Naive B cell (primary cell): ENCODE results near the gene SARM1. TPM values are rescaled to one million over a fixed set of nuclear protein-coding genes. Genes with fewer than 3 reads are reported as not detected.

Source experiments
- ATAC-seq, 2 donors: fragments of 150-1000 bp; cut with Tn5 transposase; 2 replicates each; pipeline ENCODE4 v1.10.0; 2021; ENCODE audit warnings: low read depth in 2 of 2, mild to moderate bottlenecking in 2 of 2, moderate library complexity in 2 of 2
- DNase-seq: peaks from one replicate; pipeline ENCODE4 v3.0.0; 2022
- H3K27ac Mint-ChIP-seq, 6 donors: one replicate each; pipeline ENCODE4 v1.8.0; 2020 to 2022; ENCODE audit warnings: mild to moderate bottlenecking in 6 of 6, mixed read lengths in 6 of 6, moderate library complexity in 5 of 6, inconsistent platforms in 2 of 6
- H3K27me3 Mint-ChIP-seq, 3 donors: one replicate each; pipeline ENCODE4 v1.8.0; 2021 to 2022; ENCODE audit warnings: mixed read lengths in 3 of 3, mild to moderate bottlenecking in 1 of 3
- H3K36me3 Mint-ChIP-seq, 2 donors: one replicate each; pipeline ENCODE4 v1.8.0; 2020 to 2022; ENCODE audit warnings: mixed read lengths in 2 of 2, inconsistent platforms in 1 of 2, mild to moderate bottlenecking in 1 of 2
- H3K4me1 Mint-ChIP-seq, 3 donors: one replicate each; pipeline ENCODE4 v1.8.0; 2020 to 2022; ENCODE audit warnings: mixed read lengths in 3 of 3, inconsistent platforms in 1 of 3, mild to moderate bottlenecking in 1 of 3, moderate library complexity in 1 of 3
- H3K4me3 Mint-ChIP-seq, 8 donors: one replicate each; pipeline ENCODE4 v1.8.0; 2020 to 2022; ENCODE audit warnings: mild to moderate bottlenecking in 8 of 8, mixed read lengths in 8 of 8, moderate library complexity in 8 of 8, inconsistent platforms in 2 of 8
- H3K9me3 Mint-ChIP-seq, 7 donors: one replicate each; pipeline ENCODE4 v1.8.0; 2020 to 2022; ENCODE audit warnings: mixed read lengths in 7 of 7, mild to moderate bottlenecking in 5 of 7, inconsistent platforms in 2 of 7, moderate library complexity in 1 of 7
- polyA plus RNA-seq, 6 donors: library from polyadenylated mRNA; unstranded; fragments of 300-500 nt; fragmentation: Illumina TruSeq; gene quantifications; one replicate each; pipeline ENCODE4 v1.2.3, GENCODE V29; 2021; ENCODE audit warnings: low read depth in 6 of 6

The SARM1 gene
- polyA plus RNA-seq, 6 donors from 2014 or later: 4.3 to 8.1 (median 7.1) TPM

- Mint-ChIP-seq H3K36me3 (no peaks in the 10 kb centered on the region), H3K9me3 (no peaks in the 10 kb centered on the region), H3K27ac (peak overlapping the region in 1 of 6 donors; percentile 74), H3K4me1 (peaks cover 9 to 18% (median 12%) of the 10 kb centered on the region in 3 donors), H3K27me3 (no peaks in the 10 kb centered on the region), H3K4me3 (no peak overlapping the region)
- ATAC-seq: no peak
- DNase-seq: no peak
Observed at GRCh38 chr17:28367641-28368305, 3.7 kb upstream of the SARM1 start.

GRCh38 chr17:28368306-28368831 is 3.1 kb upstream of the SARM1 start:
- ATAC-seq (no peak), DNase-seq (no peak)
- no peaks in the 10 kb centered on the region for H3K27me3 Mint-ChIP-seq
- peaks cover 10 to 22% (median 18%) of the 10 kb centered on the region in 3 donors for H3K4me1 Mint-ChIP-seq
- no peak overlapping the region for H3K27ac Mint-ChIP-seq
- no peaks in the 10 kb centered on the region for H3K9me3 Mint-ChIP-seq
- H3K4me3 Mint-ChIP-seq: peak overlapping the region in 1 of 8 donors; percentile 76
- no peaks in the 10 kb centered on the region for H3K36me3 Mint-ChIP-seq

DNA sequence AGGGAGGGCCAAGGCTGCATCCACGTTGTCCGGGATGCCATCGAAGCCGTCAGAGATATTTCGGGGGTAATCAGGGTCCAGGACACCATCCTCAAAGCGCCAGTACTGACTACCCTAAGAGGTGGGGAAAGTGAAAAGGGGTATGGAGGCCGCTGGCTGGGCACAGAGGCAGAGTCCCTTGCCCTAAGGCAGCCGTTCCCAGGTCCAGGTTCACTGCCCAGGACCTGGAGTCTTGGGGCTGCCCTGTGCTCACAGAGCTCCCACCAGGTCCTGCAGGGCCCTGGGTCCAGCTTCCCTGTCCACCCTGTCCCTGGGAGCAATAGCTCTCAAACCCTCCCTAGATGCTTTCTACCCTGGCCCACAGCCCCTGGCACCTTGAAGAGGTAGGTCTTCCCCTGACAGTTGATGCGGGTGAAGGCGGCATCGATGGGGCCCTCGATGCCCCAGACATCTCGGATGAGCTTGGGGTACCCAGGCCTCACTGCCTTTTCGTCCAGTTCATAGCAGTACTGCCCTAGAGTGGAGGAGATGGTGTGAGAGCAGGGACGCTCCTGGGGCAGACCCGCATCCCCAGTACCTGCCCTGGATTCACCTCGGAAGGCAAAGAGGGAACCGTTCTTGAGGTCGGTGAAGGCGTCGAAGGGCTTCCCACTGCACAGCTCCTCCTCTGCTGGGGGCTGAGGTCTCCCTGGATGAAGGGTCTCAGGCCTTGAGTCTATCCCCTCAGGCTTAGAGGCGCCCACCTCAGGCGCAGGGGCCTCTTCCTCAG is 2.4 kb upstream of the SARM1 start:
- H3K36me3 Mint-ChIP-seq: no peaks in the 10 kb centered on the region
- peaks cover 13 to 22% (median 18%) of the 10 kb centered on the region in 3 donors for H3K4me1 Mint-ChIP-seq
- no peaks in the 10 kb centered on the region for H3K27me3 Mint-ChIP-seq
- DNase-seq (no peak), ATAC-seq (no peak)
- peak overlapping the region in 2 of 6 donors; percentile 15 to 47 for H3K27ac Mint-ChIP-seq
- H3K9me3 Mint-ChIP-seq: no peaks in the 10 kb centered on the region
- H3K4me3 Mint-ChIP-seq: peak overlapping the region in 3 of 8 donors; percentile 15 to 76 (median 22)

DNA sequence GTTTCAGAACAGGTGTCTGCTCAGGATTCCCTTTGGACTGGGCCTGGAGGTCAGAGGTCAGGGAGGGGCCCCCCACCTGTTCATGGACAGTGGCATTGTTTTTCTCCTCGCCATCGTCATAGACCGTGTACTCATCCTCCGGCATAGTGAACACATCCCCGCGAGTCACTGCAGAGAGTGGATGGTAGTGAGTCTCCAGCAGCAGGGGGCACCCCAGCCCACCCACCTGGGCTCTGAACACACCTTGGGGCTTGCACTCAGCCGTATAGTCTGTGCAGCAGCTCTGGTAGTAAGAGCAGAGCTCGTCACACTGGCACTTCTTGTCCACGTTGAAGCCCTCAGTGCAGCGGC is 1.8 kb upstream of the SARM1 start:
- ATAC-seq (no peak), DNase-seq (no peak)
- no peaks in the 10 kb centered on the region for H3K9me3 Mint-ChIP-seq
- peak overlapping the region in 3 of 8 donors; percentile 64 to 96 (median 76) for H3K4me3 Mint-ChIP-seq
- H3K36me3 Mint-ChIP-seq: no peaks in the 10 kb centered on the region
- H3K27ac Mint-ChIP-seq: peak overlapping the region in 3 of 6 donors; percentile 18 to 72 (median 59)
- no peaks in the 10 kb centered on the region for H3K27me3 Mint-ChIP-seq
- H3K4me1 Mint-ChIP-seq: peaks cover 13 to 22% (median 18%) of the 10 kb centered on the region in 3 donors

- DNase-seq (no peak), ATAC-seq (no peak)
- Mint-ChIP-seq H3K4me1 (peaks cover 13 to 22% (median 19%) of the 10 kb centered on the region in 3 donors), H3K27ac (peak within 1 kb of the TSS; percentile 91 to 98 (median 96)), H3K9me3 (no peaks in the 10 kb centered on the region), H3K27me3 (no peaks in the 10 kb centered on the region), H3K4me3 (peak within 1 kb of the TSS; percentile 76 to 98 (median 96)), H3K36me3 (no peaks in the 10 kb centered on the region)
Observed at GRCh38 chr17:28370035-28370743, 1.3 kb upstream of the SARM1 start, which contains the start of gene VTN. TSS of gene VTN (minus strand) at chr17:28370307. CDS start at chr17:28370203, 104 bp downstream.

DNA sequence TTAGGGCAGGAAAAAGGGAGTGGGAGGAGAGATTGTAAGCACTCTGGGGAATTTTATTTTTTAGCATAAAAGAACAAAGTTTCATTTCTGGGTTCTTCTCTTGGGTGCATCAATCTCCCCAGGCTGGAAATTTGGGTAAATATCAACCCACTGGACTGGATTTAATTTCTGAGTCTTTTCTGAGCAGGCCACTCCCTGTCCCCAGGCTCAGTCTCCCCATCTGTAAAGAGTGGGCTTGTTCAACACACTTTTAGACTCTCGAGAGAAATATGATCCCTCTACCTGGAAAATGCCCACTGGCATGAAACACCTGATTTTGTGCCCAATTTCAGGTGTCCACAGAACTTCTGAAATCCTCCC is 770 bp upstream of the SARM1 start:
- no peaks in the 10 kb centered on the region for H3K27me3 Mint-ChIP-seq
- H3K4me1 Mint-ChIP-seq: peaks cover 13 to 22% (median 19%) of the 10 kb centered on the region in 3 donors
- no peak for ATAC-seq
- peak overlapping the region; percentile 76 to 98 (median 96) for H3K4me3 Mint-ChIP-seq
- H3K36me3 Mint-ChIP-seq: no peaks in the 10 kb centered on the region
- H3K27ac Mint-ChIP-seq: peak overlapping the region in 5 of 6 donors; percentile 27 to 98 (median 95)
- H3K9me3 Mint-ChIP-seq: no peaks in the 10 kb centered on the region
- no peak for DNase-seq

GRCh38 chr17:28372203-28372944 is 880 bp downstream of the SARM1 start:
- H3K27ac Mint-ChIP-seq: peak overlapping the region in 4 of 6 donors; percentile 33 to 91 (median 53)
- DNase-seq (no peak), ATAC-seq (peak in 1 of 2 donors; percentile 2)
- H3K4me3 Mint-ChIP-seq: peak overlapping the region; percentile 73 to 92 (median 82)
- H3K27me3 Mint-ChIP-seq: no peaks in the 10 kb centered on the region
- no peaks in the 10 kb centered on the region for H3K9me3 Mint-ChIP-seq
- no peaks in the 10 kb centered on the region for H3K36me3 Mint-ChIP-seq
- H3K4me1 Mint-ChIP-seq: peaks cover 13 to 22% (median 19%) of the 10 kb centered on the region in 3 donors

DNA sequence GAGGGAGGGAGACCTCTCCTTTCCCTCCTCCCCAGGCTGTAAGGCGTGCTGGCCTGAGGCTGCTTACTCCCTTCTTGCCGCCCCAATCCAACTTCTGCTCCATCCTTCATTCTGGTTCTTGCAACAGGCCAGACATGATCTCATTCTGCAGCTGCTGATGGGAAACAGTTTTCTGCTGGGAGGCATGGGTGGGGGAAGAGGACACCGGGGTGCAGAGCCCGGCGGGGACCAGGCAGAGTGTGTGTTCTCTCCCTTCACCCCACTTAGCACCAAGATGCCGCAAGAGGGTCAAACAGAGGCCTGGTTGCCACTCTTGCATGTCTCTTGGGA is 1.4 kb downstream of the SARM1 start:
- Mint-ChIP-seq H3K4me1 (peaks cover 13 to 22% (median 19%) of the 10 kb centered on the region in 3 donors), H3K9me3 (no peaks in the 10 kb centered on the region), H3K36me3 (peaks cover 0 to 1% of the 10 kb centered on the region in 2 donors), H3K27me3 (no peaks in the 10 kb centered on the region), H3K4me3 (peak overlapping the region; percentile 73 to 92 (median 82)), H3K27ac (peak overlapping the region in 3 of 6 donors; percentile 36 to 68 (median 38))
- no peak for ATAC-seq
- no peak for DNase-seq

DNA sequence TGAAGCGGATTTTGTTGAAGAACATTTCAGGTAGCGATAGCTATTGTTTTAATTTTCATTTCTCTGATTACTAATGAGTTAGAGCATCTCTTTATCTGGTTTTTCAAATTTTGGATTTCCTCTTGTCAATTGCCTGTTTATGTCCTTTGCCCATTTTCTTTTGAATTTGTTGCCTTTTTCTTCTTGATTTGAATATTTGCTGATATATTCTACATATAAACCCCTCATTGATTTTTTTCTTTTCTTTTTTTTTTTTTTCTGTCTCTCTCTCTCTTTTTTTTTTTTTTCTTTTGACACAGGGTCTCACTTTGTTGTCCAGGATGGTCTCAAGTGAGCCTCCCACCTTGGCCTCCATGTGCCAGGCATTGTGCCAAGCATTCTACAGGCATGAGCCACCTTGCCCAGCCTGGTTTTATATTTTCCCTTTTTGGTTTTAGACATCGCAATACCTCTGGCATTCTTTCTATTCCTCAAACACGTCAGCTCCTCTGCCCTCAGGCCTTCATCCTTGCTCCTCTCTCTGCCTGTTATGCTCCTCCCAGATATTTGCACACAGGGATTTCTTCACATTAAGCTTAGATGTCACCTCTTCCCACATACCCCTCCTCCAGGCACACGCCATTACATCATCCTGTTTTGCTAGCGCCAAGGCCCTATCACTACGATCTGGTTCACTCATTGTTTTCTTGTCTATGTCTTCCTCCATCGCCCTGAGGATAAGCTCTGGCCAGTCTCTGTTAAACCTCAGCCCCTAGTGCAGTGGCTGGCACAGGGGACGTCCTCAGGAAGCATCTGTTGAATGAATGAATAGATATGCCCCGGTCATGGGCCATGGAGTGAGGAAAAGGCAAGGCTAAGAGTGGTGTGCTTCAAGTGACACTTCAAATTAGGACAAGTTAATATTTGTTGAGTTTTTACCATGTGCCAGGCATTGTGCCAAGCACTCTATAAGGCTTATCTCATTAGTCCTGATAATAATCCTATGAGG is 8.6 kb downstream of the SARM1 start:
- H3K4me3 Mint-ChIP-seq: peak overlapping the region in 5 of 8 donors; percentile 3 to 62 (median 57)
- no peaks in the 10 kb centered on the region for H3K9me3 Mint-ChIP-seq
- H3K4me1 Mint-ChIP-seq: peaks cover 29 to 41% (median 39%) of the 10 kb centered on the region in 3 donors
- DNase-seq: no peak
- H3K36me3 Mint-ChIP-seq: peaks cover 4 to 25% of the 10 kb centered on the region in 2 donors
- no peak for ATAC-seq
- peak overlapping the region in 1 of 6 donors; percentile 35 for H3K27ac Mint-ChIP-seq
- H3K27me3 Mint-ChIP-seq: peaks cover 14 to 51% (median 28%) of the 10 kb centered on the region in 3 donors

- Mint-ChIP-seq H3K9me3 (no peaks in the 10 kb centered on the region), H3K27ac (no peak overlapping the region), H3K4me1 (peaks cover 33 to 46% (median 44%) of the 10 kb centered on the region in 3 donors), H3K36me3 (peaks cover 4 to 25% of the 10 kb centered on the region in 2 donors), H3K27me3 (peaks cover 20 to 55% (median 28%) of the 10 kb centered on the region in 3 donors), H3K4me3 (peak overlapping the region in 3 of 8 donors; percentile 3 to 86 (median 83))
- ATAC-seq (no peak), DNase-seq (no peak)
Observed at GRCh38 chr17:28381141-28381825, 9.8 kb downstream of the SARM1 start.

DNA sequence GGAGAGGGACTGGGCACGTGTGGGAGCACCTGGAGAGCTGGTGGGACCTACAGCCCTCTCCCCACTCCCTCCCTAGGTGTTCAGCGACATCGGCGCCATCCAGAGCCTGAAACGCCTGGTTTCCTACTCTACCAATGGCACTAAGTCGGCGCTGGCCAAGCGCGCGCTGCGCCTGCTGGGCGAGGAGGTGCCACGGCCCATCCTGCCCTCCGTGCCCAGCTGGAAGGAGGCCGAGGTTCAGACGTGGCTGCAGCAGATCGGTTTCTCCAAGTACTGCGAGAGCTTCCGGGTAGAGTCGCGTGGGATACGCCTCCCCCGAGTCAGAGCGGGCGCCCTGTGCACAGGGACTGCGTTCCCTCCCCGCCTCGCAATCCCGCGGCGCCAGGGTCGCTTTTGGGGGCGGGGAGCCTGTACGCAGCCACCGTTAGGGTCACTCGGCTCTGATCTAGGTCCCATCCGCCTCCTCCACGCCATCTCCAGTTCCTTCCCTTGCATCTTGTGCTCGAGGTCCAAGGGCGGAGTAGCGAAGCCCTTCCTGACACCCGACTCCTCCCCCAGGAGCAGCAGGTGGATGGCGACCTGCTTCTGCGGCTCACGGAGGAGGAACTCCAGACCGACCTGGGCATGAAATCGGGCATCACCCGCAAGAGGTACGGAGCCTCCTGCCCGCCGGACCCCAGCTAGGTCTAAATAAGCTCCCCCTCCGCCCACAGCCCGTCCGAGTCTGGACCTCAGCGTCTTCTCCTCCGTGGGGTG is 13.0 kb downstream of the SARM1 start:
- H3K27ac Mint-ChIP-seq: no peak overlapping the region
- H3K27me3 Mint-ChIP-seq: peaks cover 20 to 60% (median 28%) of the 10 kb centered on the region in 3 donors
- H3K9me3 Mint-ChIP-seq: no peaks in the 10 kb centered on the region
- ATAC-seq (peak; percentile 81 to 82), DNase-seq (no peak)
- H3K4me3 Mint-ChIP-seq: peak overlapping the region; percentile 79 to 94 (median 89)
- H3K4me1 Mint-ChIP-seq: peaks cover 33 to 44% (median 43%) of the 10 kb centered on the region in 3 donors
- H3K36me3 Mint-ChIP-seq: peaks cover 0 to 31% of the 10 kb centered on the region in 2 donors
